Adrenal gland (tissue), 5 donors: ENCODE data around the gene KLF11.

Experiments
- POLR2A ChIP-seq, 2 donors: fragments of 450-650 bp; IDR thresholded peaks; one replicate each; pipeline ENCODE4 v1.6.1; 2017; ENCODE audit warnings: antibody characterized with exemption in 2 of 2, mild to moderate bottlenecking in 2 of 2, moderate library complexity in 1 of 2
- TF ChIP-seq, protein P1 (sequence below), 6 experiments: fragments of 450-650 bp in 4 of 6; fragments of 200-600 bp in 2 of 6; sonication (generic) in 1 of 6; IDR thresholded peaks; 1 replicate in 5 of 6; 2 replicates in 1 of 6; pipeline versions ENCODE4 v1.5.1 to v1.8.0; 2016 to 2021; ENCODE audit warnings: antibody characterized with exemption in 6 of 6, mild to moderate bottlenecking in 2 of 6, moderate library complexity in 1 of 6
- donor health status: DM: no; HTN: no; CAD: no.

DNA sequence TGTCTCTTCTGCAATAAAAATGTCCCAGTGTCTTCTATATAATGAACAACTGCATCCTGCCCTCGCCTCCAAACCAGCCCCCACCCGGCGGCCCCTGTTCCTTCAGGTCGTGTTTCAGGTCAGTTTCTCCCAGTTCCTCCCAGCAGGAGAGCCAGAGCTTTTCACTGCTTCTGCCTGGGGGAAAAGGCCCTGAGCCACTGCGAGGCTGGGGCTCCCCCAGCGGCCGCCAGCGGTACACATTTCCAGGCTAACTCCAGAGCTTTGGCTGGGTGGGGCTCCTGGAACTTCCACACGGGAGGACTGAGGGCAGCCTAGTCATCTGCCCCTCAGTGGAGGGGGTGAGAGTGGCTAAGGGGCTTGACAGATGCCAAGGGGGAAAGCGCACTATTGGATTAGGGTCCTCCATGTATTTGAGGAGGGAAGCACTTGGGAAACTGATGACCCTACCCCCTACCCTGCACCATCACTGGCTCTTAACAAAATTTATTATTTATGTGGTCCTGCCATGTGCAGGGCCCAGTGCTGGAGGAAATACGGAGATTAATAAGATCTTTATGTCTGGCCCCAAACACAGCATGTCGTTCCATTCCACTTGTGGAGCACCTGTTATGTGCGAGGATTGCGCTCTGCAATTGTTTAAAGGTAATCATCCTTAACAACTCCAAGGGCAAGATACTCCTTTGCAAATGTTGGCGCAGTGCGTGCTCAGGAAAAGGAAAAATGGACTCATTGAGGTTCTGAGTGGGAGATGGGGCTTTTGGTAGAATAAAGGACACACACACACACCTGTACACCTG, 54.2 kb downstream of the KLF11 start:
- TF ChIP-seq, protein P1, sequence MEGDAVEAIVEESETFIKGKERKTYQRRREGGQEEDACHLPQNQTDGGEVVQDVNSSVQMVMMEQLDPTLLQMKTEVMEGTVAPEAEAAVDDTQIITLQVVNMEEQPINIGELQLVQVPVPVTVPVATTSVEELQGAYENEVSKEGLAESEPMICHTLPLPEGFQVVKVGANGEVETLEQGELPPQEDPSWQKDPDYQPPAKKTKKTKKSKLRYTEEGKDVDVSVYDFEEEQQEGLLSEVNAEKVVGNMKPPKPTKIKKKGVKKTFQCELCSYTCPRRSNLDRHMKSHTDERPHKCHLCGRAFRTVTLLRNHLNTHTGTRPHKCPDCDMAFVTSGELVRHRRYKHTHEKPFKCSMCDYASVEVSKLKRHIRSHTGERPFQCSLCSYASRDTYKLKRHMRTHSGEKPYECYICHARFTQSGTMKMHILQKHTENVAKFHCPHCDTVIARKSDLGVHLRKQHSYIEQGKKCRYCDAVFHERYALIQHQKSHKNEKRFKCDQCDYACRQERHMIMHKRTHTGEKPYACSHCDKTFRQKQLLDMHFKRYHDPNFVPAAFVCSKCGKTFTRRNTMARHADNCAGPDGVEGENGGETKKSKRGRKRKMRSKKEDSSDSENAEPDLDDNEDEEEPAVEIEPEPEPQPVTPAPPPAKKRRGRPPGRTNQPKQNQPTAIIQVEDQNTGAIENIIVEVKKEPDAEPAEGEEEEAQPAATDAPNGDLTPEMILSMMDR (IDR thresholded peaks at IDR 0.05) = peak; percentile 84 to 94 (median 88)
- no peak for TF ChIP-seq POLR2A (IDR thresholded peaks at IDR 0.05)
